ENCODE data around the gene TMEM132C.

- TF ChIP-seq CTCF (conservative IDR thresholded peaks at IDR 0.05; ENCODE audit: low read length) (no peak), EZH2phosphoT487 (IDR thresholded peaks at IDR 0.05; ENCODE audit: borderline replicate concordance, low read depth, low read length) (no peak)
Observed at GRCh38 chr12:128388461-128389000, 121.6 kb downstream of the TMEM132C start.

All from OCI-LY7 (cell line).